GM21390 (cell line): Measurements from ENCODE around the gene VDR.

ENCODE experiments used
- ATAC-seq: cut with Tn5 transposase; IDR thresholded peaks from one replicate; pipeline ENCODE4 v1.9.1; 2021; ENCODE audit not compliant: unreplicated experiment

VDR gene

DNA sequence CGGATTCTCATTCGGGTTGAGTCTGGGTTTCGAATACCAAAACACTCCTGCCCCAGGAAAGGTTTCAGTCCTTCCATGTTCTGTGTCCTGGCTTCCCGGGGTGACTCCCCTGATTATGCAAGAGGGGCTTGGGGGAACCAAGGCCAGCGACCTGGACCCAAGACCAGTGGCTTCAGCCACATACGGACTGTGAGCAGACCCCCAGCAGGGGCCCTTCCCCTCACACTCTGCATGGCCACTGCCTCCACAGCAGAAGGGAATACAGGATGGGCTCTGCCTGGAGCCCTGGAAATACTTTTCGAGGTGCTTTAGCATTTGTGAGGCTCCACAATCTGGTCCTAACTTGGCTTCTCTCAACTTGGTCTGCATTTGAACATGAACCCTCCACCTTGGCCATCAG, 104.2 kb downstream of the VDR start:
- no peak for ATAC-seq

GRCh38 chr12:47799357-47799955, 105.3 kb downstream of the VDR start:
- ATAC-seq, result no peak

DNA sequence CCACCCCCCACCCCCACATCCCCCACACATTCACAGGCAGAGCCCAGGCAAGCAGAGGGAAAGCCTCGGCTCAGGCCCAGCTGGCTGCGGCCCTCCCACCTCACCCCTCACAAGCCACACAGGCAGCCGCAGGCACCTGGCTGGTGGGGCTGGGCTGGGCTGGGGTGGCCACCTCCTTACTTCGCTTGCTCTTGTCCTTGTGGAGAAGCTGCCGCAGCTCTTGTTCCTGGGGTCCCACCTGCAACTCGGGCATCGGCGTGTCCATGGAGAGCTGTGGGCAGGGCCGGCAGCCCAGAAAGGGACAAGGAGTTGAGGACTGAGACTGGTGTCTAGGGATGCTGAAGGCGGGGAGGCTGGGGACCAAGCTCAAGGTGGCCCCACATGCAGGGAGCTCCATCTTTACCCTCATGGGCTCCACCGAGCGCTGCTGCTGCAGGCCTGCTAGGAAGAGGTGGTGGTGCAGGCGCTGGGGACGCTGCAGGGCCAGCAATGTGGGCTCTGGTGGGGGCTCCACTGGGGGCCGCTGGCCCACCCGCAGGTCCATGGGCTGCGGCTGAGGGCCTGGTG, 106.3 kb downstream of the VDR start:
- no peak for ATAC-seq

- ATAC-seq, result no peak
These were observed 107.4 kb downstream of the VDR start for GRCh38 chr12:47797441-47797840.

DNA sequence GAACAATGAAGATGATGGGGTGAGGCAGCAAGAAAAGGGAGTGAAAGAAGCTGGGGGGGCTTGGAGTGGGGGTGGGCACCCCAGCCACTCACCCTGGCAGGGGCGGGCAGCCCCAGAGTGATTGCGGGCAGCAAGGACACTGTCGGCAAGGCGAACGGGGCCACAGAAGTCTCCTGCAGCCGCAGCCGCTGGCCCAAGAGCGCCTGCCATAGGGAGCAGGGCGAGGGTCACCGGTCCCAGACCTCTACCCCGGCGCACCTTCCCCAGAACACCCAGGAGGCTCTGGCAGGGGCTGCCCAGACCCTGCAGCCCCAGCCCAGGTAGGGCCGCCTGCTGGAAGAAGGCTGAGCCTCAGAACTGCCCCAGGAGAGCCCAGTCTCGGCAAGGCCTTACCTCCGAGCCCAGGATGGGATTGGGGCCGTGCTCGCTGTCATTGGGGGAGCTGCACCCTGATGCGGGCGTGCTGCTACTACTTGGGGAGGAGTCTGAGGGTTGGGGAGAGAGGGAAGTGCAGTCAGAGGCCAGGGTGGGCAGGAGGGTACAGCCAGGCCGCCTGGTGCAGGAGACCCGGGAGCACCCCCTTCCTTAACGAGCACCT, 108.9 kb downstream of the VDR start:
- no peak for ATAC-seq

DNA sequence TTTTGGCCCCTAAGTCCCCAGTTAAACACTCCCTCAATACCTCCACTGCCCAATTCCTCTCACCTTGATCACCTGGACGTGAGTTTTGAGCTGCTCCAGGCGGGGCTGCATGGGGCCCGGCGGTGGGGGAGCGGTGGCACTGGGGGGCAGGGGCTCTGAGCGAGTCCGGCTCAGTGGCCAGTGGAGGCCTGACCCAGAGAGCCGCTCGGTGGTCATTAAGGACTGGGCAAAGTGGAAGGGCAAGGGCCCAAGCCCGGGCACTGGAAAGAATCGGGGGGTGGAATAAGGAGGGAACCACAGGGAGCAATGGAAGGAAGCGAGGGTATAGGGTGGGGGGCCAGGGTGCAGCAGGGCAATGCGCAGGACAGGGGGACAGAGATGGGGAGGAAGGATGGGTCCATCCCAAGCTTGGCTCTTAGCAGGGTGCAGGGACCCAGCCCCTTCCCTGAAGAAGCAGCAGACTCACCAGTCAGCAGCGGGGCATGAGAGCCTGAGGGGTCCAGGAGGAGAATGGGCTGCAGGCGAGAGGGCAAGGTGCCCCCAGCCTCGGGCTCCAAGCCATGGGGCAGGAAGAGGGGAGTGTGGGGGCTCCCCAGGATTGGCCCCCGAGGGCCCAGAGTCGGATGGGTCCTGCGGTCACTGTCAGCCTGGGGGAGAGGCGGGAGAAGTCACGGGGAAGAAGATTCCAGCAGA, 109.5 kb downstream of the VDR start:
- no peak for ATAC-seq

- ATAC-seq, result no peak
These were observed 110.1 kb downstream of the VDR start for GRCh38 chr12:47794679-47795078.

DNA sequence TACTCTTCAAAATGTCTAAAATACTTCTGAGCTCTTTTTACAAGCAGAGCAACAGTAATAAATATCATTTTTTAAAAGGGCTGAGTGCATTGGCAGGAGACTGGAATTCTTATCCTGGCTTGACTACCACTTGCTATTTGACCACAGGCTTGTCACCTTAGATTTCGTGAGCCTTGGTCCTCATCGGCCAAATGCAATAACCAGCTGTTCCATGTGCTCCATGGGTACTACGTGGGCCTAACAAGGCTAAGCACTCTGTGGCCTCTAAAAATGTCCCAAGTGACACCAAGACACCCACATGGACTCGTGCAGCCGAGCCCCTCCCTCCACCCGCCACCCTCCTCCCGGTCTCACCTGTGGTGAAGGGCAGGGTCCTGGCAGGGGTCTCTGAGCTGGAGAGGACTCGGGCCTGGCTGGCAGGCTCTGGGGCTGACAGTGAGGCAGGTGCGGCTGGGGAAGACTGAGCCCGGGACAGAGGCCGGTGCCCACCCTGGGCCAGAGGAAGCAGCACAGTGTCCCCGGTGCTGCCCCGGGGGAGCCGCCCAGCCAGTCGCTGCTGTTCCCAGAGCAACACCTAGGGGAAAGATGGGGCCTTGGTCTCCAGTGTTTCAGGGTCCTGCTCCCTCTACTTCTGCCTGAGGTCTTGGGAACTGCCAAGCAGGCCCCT, 111.6 kb downstream of the VDR start:
- ATAC-seq, result no peak

GRCh38 chr12:47791874-47792273, 112.9 kb downstream of the VDR start:
- ATAC-seq, result no peak
